NOMO-1 treated with dmso at 0.1 percent for 144 hours (cell line): ENCODE results near the gene OR8B8.
"Not testable (repeated sequence)": the region's sequence is repeated elsewhere in the genome, so short reads cannot be mapped to it uniquely, and the experiment has no call there.

ENCODE experiments used
- DNase-seq: peaks from one replicate; lab custom pipeline; 2025; ENCODE audit not compliant: unreplicated experiment; lab: John Stamatoyannopoulos, UW

OR8B8 gene

GRCh38 chr11:124445646-124446150 is at the start of gene OR8B8:
Gene OR8B8, minus strand, starts transcription at chr11:124445696. Its CDS starts 4,611 bp downstream, at chr11:124441085.
- no peak for DNase-seq

- DNase-seq: no peak
Observed at GRCh38 chr11:124493016-124493655, 47.6 kb upstream of the OR8B8 start.

- DNase-seq: no peak
Observed at GRCh38 chr11:124483422-124483821, 37.9 kb upstream of the OR8B8 start.

- DNase-seq: no peak
Observed at GRCh38 chr11:124482362-124483147, 37.1 kb upstream of the OR8B8 start.

GRCh38 chr11:124481365-124482323 is 36.1 kb upstream of the OR8B8 start:
- DNase-seq: peak; percentile 62

GRCh38 chr11:124479561-124479960 is 34.1 kb upstream of the OR8B8 start:
- no peak for DNase-seq

- no peak for DNase-seq
Observed at GRCh38 chr11:124475265-124475664, 29.8 kb upstream of the OR8B8 start.

- DNase-seq: no peak
Observed at GRCh38 chr11:124474779-124475178, 29.3 kb upstream of the OR8B8 start.

- DNase-seq: no peak
Observed at GRCh38 chr11:124474079-124474478, 28.6 kb upstream of the OR8B8 start.

- DNase-seq: no peak
Observed at GRCh38 chr11:124473476-124473875, 28.0 kb upstream of the OR8B8 start.

- DNase-seq: no peak
Observed at GRCh38 chr11:124470561-124471227, 25.2 kb upstream of the OR8B8 start.

- no peak for DNase-seq
Observed at GRCh38 chr11:124467381-124467927, 22.0 kb upstream of the OR8B8 start.

- no peak for DNase-seq
Observed at GRCh38 chr11:124465368-124465767, 19.9 kb upstream of the OR8B8 start.

GRCh38 chr11:124463990-124464389 is 18.5 kb upstream of the OR8B8 start:
- no peak for DNase-seq

- DNase-seq: no peak
Observed at GRCh38 chr11:124463324-124463723, 17.8 kb upstream of the OR8B8 start.

- DNase-seq: no peak
Observed at GRCh38 chr11:124460459-124460858, 15.0 kb upstream of the OR8B8 start.

GRCh38 chr11:124459379-124459778 is 13.9 kb upstream of the OR8B8 start:
- DNase-seq: not testable (repeated sequence)

GRCh38 chr11:124454552-124454951 is 9.1 kb upstream of the OR8B8 start:
- DNase-seq: no peak

GRCh38 chr11:124446916-124447315 is 1.4 kb upstream of the OR8B8 start:
- DNase-seq: no peak

GRCh38 chr11:124442847-124443246 is 2.6 kb downstream of the OR8B8 start:
- no peak for DNase-seq
